GM13977 (cell line): Measurements from ENCODE around the gene TTLL6.

Source experiments
- DNase-seq: peaks from one replicate; pipeline ENCODE4 v3.0.0; 2012; ENCODE audit warnings: low spot score
- CTCF ChIP-seq: IDR thresholded peaks from 2 replicates; pipeline ENCODE4 v1.5.1; 2012; ENCODE audit warnings: mild to moderate bottlenecking, control low read depth; ENCODE audit not compliant: insufficient read depth; ENCODE audit errors: extremely low read depth, missing control alignments
- in situ Hi-C: fragments of 300-500 bp; cut with MboI; formaldehyde crosslinking; loops from one replicate; pipeline ENCODE4 v1.12.0; 2022; ENCODE audit warnings: low sequenced_read_pairs, low pct_unique_long_range_greater_than_20kb, mixed read lengths, inconsistent platforms; ENCODE audit not compliant: unreplicated experiment

Gene TTLL6

GRCh38 chr17:48755356-48755755, 61.7 kb downstream of the TTLL6 start:
- TF ChIP-seq CTCF, result no peak
- in situ Hi-C loops, result no loop called here
- no peak for DNase-seq

- in situ Hi-C loops, result no loop called here
- TF ChIP-seq CTCF, result no peak
- DNase-seq, result no peak
These were observed 62.3 kb downstream of the TTLL6 start for GRCh38 chr17:48754500-48755261.

GRCh38 chr17:48753794-48754499, 63.1 kb downstream of the TTLL6 start:
- TF ChIP-seq CTCF, result no peak
- in situ Hi-C loops, result no loop called here
- DNase-seq, result no peak

- in situ Hi-C loops, result no loop called here
- TF ChIP-seq CTCF, result no peak
These were observed 64.4 kb downstream of the TTLL6 start for GRCh38 chr17:48752399-48753288.

GRCh38 chr17:48751733-48752398, 65.2 kb downstream of the TTLL6 start:
- no peak for TF ChIP-seq CTCF
- no peak for DNase-seq
- in situ Hi-C loops, result no loop called here

More at GRCh38 chr17:48752399-48753288, 64.4 kb downstream of the TTLL6 start:
- no peak for DNase-seq

- in situ Hi-C loops, result no loop called here
- no peak for TF ChIP-seq CTCF
- DNase-seq, result no peak
These were observed 65.9 kb downstream of the TTLL6 start for GRCh38 chr17:48751172-48751571.
